OCI-M2 (cell line): ENCODE data around the gene GRID2.
"Not testable (repeated sequence)": the region's sequence is repeated elsewhere in the genome, so short reads cannot be mapped to it uniquely, and the experiment has no call there.

ENCODE experiments used
- DNase-seq: peaks from one replicate; lab custom pipeline; 2025; ENCODE audit not compliant: unreplicated experiment; lab: John Stamatoyannopoulos, UW

The GRID2 gene

DNA sequence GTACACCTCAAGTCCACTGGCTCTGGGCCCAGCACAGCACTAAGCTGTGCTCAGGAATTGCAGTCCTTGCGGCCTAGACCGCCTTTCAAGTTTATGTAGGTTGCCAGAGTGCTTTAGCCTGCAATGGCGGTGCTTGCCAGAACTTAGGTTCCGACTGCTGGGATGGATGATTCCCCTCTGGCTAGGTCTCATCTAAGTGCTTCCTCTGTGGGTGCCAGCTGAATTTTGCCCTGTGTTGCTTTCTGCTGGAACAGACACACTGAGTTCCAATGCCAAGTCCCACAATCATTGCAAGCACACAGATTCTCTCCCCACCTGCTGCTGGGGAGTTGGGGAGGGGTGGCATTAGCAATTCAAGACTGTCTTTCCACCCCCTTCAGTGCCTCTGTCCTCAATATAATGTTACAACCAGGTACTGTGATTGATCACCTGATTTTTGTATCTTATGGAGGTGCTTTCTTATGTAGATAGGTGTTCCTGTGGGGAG lies 129.5 kb downstream of the GRID2 start:
- DNase-seq, result no peak

DNA sequence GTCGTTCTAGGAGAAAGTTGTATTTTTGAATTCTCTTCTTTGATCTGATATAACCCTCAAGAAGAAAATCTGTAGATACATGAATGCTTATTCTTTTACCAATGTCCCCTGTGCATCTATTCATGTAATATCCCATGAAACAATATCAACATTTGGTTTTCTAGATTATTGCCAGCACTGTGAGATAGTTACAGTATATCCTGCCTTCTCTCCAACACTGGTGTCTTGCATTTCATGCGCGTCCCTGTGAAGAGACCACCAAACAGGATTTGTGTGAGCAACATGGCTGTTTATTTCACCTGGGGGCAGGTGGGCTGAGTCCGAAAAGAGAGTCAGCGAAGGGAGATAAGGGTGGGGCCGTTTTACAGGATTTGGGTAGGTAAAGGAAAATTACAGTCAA lies 135.0 kb downstream of the GRID2 start:
- not testable (repeated sequence) for DNase-seq

- not testable (repeated sequence) for DNase-seq
These were observed 138.4 kb downstream of the GRID2 start for GRCh38 chr4:92442131-92442530.

- not testable (repeated sequence) for DNase-seq
These were observed 140.5 kb downstream of the GRID2 start for GRCh38 chr4:92444143-92444843.

GRCh38 chr4:92445127-92445526 lies 141.4 kb downstream of the GRID2 start:
- DNase-seq, result no peak

DNA sequence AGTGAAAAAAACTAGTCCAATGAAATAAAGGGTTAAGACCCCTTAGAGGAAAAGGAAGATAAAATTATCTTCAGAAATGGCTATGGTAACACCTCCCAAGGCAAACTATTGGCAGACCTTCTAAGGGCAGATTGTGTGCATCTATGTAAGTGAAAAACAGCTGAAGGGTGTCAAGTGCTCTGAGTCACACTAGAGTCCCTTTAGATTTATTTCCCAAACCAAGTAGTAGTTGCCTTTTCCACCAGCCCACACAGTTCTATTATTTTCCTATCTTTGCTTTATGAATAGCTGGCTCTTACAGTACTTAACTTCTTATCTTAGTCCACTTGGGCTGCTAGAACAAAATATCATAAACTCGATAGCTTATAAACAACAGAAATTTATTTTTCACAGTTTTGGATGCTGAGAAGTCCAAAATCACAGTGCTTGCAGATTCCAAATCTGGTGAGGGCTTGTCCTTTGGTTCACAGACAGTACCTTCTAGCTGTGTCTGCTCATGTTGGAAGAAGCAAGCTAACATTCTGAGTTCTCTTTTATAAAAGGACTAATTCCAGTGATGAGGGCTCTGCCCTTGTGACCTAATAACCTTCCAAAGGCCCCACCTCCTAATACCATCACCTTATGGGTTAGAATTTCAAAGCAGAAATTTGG lies 143.6 kb downstream of the GRID2 start:
- no peak for DNase-seq

DNA sequence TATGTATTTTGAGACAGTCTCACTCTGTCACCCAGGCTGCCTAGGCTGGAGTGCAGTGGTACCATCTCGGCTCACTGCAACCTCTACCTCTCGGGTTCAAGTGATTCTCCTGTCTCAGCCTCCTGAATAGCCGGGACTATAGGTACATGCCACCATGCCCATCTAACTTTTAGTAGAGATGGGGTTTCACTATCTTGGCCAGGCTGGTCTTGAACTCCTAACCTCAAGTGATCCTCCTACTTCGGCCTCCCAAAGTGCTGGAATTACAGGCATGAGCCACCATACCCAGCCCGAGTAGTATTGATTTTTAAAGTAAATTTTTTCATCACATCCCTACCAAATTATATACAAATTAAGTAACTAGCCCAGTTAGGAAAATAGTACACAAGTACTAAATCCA lies 144.4 kb downstream of the GRID2 start:
- not testable (repeated sequence) for DNase-seq

GRCh38 chr4:92450694-92451093 lies 146.9 kb downstream of the GRID2 start:
- DNase-seq, result no peak

GRCh38 chr4:92451782-92452181 lies 148.0 kb downstream of the GRID2 start:
- no peak for DNase-seq

DNA sequence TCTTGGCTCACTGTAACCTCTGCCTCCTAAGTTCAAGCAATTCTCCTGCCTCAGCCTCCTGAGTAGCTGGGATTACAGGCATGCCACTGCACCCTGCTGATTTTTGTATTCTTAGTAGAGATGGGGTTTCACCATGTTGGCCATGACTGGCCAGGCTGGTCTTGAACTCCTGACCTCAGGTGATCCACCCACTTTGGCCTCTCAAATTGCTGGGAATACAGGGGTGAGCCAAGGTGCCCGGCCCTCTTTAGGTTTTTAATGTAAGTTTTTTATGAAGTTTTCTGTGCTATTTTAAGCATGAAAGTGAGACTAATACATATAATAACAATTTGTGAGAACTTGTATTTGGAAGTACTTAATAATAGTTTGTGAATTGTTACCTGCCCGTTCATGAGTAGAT lies 148.6 kb downstream of the GRID2 start:
- not testable (repeated sequence) for DNase-seq

DNA sequence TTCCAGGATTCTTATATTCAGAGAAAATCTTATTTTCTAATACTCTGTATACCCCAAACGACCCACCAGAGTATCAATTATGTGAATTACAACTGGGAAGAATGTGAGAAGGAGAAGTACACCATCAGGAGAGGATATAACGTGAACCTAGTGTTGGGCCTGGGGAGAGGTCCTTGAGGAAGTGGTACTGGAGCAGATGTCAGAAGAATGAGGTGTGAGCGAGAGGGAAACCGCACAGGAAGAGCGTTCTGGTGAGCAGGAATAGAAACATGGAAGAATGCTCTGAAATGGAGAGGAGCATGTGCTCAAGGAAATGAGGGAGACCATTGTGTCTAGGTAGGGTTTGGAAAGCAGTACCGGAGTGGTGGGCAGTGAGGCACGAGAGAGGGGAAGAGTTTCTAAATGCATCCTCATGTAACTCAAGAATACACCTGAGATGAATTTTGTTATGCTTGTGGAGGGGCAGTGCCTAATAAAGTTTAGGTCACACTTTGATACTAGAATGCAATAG lies 151.6 kb downstream of the GRID2 start:
- no peak for DNase-seq

DNA sequence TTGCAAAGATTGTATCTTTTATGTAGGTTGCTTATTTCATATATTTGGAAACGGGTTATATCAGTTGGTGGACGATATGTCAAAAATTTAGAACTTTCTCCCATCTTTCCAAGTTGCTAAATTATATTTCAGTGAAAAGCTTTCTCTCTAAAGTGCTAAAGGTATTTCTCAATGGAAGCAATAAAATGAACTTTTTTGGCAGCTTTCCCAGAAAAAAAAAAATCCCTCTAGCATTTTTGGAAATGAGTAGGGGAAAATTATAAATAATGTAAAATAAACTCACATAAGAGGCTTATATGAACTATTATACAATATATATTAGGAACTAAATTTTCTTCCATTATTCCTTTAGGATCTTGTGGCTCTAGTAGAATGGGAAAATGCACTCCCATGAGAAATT lies 152.2 kb downstream of the GRID2 start:
- DNase-seq, result no peak

DNA sequence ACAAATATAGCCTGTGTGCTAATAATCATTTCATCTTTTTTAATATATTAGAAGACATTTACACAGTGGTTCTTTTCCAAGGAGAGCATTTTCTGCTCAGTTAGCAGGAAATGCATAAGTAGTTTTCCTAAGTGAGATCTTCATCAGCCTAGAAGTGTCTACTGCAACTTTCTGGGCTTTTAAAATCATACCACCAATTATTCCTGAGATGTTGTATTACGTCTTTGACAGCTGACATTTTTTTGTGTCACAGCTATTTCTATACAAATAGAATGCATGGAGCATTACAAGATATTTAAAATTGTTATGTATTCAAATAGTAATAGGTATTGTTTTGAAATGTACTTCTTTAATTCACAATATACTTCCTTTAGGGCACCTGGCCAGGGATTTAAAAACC lies 158.0 kb downstream of the GRID2 start:
- no peak for DNase-seq

DNA sequence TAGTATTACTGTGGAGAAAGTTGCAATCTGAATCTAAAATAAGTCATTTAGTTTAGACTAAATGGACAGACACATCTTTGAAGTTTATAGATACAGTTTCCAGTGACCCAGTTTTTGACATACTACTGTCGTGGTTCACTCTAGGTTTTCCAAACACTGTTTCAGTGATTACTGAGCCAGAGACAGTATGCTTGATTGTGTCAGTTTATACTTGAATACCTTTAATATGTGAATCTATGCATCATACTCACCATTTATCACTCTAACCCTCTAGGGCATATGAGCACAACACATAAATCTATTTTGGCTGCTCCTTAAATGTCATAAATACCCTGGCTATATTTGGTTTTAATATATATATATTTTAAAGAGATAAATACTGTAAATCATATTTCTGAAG lies 173.5 kb downstream of the GRID2 start:
- no peak for DNase-seq

- no peak for DNase-seq
These were observed 179.6 kb downstream of the GRID2 start for GRCh38 chr4:92483341-92483740.

DNA sequence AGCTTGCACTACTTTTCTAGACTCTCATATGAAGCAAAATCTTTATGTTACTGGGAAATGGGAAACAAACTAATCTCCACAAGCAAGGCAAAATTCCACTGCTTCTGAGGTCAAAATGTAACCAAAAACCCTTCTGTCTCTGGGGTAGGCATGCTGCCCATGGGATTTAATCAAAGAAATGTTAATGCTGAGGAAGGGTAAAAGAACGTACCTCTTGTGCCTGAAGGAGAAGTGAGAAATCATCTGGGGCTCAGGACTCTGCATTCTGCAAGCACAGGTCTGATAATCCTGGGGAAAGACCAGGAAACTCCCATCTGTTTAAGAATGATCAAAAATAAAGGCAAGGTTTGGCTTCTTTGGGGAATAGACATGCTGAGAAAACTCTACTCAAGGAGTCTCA lies 184.7 kb downstream of the GRID2 start:
- DNase-seq, result no peak

GRCh38 chr4:92497141-92497540 lies 193.4 kb downstream of the GRID2 start:
- DNase-seq, result no peak

GRCh38 chr4:92501456-92501855 lies 197.7 kb downstream of the GRID2 start:
- no peak for DNase-seq

- DNase-seq, result no peak
These were observed 203.2 kb downstream of the GRID2 start for GRCh38 chr4:92506933-92507332.

- DNase-seq, result no peak
These were observed 210.9 kb downstream of the GRID2 start for GRCh38 chr4:92514627-92515026.

GRCh38 chr4:92516450-92516849 lies 212.7 kb downstream of the GRID2 start:
- DNase-seq, result no peak

GRCh38 chr4:92519727-92520126 lies 216.0 kb downstream of the GRID2 start:
- DNase-seq, result no peak
